ENCODE data around the gene KCND3. TPM values are rescaled to one million over a fixed set of nuclear protein-coding genes. Genes with fewer than 3 reads are reported as not detected.

KCND3 gene
- total and polyA plus RNA-seq, 8 donors, result 0.87 to 15.8 (median 4.5) TPM

DNA sequence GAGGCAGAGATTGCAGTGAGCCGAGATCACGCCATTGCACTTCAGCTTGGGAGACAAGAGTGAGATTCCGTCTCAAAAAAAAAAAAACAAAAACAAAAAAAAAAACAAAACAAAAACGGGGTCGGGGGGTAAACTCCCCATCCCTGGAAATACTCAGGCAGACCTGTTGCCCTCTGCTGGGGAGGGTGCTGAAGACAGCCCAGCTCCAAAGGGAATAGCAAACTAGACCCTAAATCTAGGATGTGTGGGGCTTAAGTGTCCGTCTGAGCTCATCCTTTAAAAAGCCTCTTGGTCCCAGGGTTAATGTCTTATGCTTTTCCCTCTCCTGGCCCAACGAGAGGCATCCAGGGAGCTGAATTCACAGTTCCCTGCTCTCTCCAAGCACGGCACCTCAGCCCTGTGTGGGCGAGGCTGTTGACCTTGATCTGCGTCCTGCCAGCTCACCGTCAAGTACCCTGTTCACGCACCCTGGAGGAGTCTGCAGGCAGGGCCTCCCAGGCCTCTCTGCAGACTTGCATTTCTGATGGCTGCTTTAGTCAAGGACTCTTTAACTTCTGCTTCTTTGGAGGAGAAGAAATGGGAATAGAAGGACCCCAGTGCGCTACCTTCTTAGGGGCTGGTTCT is 22.3 kb downstream of the KCND3 start:
- H3K4me3 ChIP-seq, result no peak overlapping the region
- DNase-seq, result no peak
- TF ChIP-seq EP300 (IDR thresholded peaks at IDR 0.05) (no peak), CTCF (IDR thresholded peaks at IDR 0.05) (no peak), POLR2AphosphoS5 (IDR thresholded peaks at IDR 0.05) (no peak), POLR2A (IDR thresholded peaks at IDR 0.05) (no peak)
- no peaks in the 10 kb centered on the region for H3K36me3 ChIP-seq
- H3K27me3 ChIP-seq, result no peaks in the 10 kb centered on the region
- intact Hi-C loops (cut with DNase I; ENCODE audit: low total_unique reads), result no loop called here
- peaks cover 0 to 17% (median 2%) of the 10 kb centered on the region in 4 donors for H3K4me1 ChIP-seq
- 54 to 65% (median 59%) methylated on average over 13 of the region's 13 CpGs for WGBS, 5 donors
- no peaks in the 10 kb centered on the region for H3K9me3 ChIP-seq
- H3K27ac ChIP-seq, result peak overlapping the region in 1 of 5 donors; percentile 11

DNA sequence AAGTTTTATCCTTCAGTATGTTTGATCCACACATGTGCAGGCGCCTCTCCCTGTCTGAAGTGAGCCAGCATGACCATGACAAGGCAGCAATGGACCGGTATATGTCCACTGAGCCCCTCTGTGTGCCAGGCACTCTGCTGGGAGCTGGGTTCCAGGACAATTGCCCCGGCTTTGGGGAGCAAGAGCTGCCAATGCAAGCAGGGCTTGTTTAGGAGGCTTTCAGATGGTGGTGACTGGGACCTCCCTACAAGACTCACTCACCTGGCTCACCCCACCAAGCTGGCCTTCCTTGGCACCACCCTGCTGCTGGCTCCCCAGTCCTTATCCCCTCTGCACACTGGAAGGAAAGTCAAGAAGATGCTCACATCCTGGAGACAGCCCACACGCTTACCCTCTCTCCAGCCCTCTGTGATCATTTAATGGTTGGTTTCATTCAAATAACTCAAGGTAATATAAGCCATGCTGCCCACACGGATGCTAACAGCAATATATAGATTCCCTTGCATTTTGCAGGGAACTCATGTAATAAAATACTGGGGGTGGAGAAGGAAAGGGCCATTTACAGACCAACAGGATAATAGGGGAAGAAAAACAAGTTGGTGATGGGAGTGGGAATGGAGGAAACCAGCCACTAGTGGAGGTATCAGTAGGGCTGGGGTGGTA is 23.6 kb downstream of the KCND3 start:
- 78 to 84% (median 83%) methylated on average over 5 of the region's 5 CpGs for WGBS, 5 donors
- TF ChIP-seq POLR2AphosphoS5 (IDR thresholded peaks at IDR 0.05) (no peak), CTCF (IDR thresholded peaks at IDR 0.05) (no peak), POLR2A (IDR thresholded peaks at IDR 0.05) (no peak), EP300 (IDR thresholded peaks at IDR 0.05) (no peak)
- Histone ChIP-seq H3K4me3 (no peak overlapping the region), H3K9me3 (no peaks in the 10 kb centered on the region), H3K27ac (no peak overlapping the region), H3K4me1 (peaks cover 0 to 17% (median 5%) of the 10 kb centered on the region in 4 donors), H3K27me3 (no peaks in the 10 kb centered on the region), H3K36me3 (no peaks in the 10 kb centered on the region)
- intact Hi-C loops (cut with DNase I; ENCODE audit: low total_unique reads), result no loop called here
- no peak for DNase-seq

GRCh38 chr1:111963985-111964738 is 25.3 kb downstream of the KCND3 start:
- Histone ChIP-seq H3K27ac (no peak overlapping the region), H3K4me1 (peaks cover 0 to 17% (median 5%) of the 10 kb centered on the region in 4 donors), H3K27me3 (no peaks in the 10 kb centered on the region), H3K9me3 (no peaks in the 10 kb centered on the region), H3K36me3 (no peaks in the 10 kb centered on the region), H3K4me3 (no peak overlapping the region)
- intact Hi-C loops (cut with DNase I; ENCODE audit: low total_unique reads), result no loop called here
- 22 to 47% (median 31%) methylated on average over 5 of the region's 5 CpGs for WGBS, 5 donors
- no peak for TF ChIP-seq CTCF (IDR thresholded peaks at IDR 0.05)
- TF ChIP-seq POLR2AphosphoS5 (IDR thresholded peaks at IDR 0.05), result no peak
- TF ChIP-seq EP300 (IDR thresholded peaks at IDR 0.05), result no peak
- DNase-seq, result no peak

DNA sequence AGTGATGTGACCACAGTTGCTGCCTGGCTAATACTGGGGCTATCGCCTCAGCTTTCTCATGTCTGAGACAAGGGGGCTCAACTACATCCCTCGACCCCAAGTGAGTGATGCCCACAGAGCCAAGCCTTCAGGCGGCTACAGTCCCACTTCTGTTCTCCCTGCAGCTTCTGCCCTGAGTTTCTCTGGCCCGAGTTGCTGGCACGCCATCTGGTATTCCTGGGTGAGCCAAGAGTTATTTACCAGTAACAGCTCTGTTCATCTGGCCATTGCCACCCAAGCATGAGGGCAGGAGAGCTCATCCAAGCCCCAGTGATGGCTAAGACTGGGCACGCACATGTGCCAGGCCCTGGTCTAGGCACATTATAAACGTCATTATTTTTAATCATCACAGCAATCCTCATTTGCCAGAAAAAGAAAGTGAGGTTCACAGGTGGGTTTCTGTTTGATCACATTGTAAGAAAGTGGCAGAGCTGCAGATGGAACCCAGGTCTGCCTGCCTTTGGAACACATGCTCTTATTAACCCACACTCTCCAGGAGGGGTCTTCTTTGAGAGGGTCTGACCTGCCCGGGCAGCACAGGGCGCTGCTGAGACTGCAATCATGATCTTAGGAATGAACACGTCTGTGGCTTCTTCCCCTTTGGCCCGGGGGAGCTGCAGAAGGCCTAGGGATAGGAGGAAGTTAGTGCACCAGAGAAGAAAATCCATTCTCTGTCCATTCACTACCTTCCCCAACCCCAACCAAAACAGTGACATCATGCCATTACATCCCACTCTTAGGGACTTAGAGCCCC is 27.5 kb downstream of the KCND3 start:
- no peaks in the 10 kb centered on the region for H3K9me3 ChIP-seq
- no peak overlapping the region for H3K27ac ChIP-seq
- H3K36me3 ChIP-seq, result no peaks in the 10 kb centered on the region
- H3K4me1 ChIP-seq, result peaks cover 0 to 5% (median 1%) of the 10 kb centered on the region in 4 donors
- no peaks in the 10 kb centered on the region for H3K27me3 ChIP-seq
- intact Hi-C loops (cut with DNase I; ENCODE audit: low total_unique reads), result no loop called here
- no peak for TF ChIP-seq CTCF (IDR thresholded peaks at IDR 0.05)
- no peak for TF ChIP-seq POLR2AphosphoS5 (IDR thresholded peaks at IDR 0.05)
- TF ChIP-seq POLR2A (IDR thresholded peaks at IDR 0.05), result no peak
- no peak for TF ChIP-seq EP300 (IDR thresholded peaks at IDR 0.05)
- H3K4me3 ChIP-seq, result no peak overlapping the region
- no peak for DNase-seq
- 72 to 82% (median 76%) methylated on average over 10 to 11 of the region's 11 CpGs for WGBS, 5 donors
